ENCODE results near the gene KLHL20. TPM values are rescaled to one million over a fixed set of nuclear protein-coding genes. Genes with fewer than 3 reads are reported as not detected.
"Not testable (repeated sequence)": the region's sequence is repeated elsewhere in the genome, so short reads cannot be mapped to it uniquely, and the experiment has no call there.

Gene KLHL20
- total RNA-seq, 4 donors from 2014 or later = 7.9 to 39.7 (median 27.8) TPM

DNA sequence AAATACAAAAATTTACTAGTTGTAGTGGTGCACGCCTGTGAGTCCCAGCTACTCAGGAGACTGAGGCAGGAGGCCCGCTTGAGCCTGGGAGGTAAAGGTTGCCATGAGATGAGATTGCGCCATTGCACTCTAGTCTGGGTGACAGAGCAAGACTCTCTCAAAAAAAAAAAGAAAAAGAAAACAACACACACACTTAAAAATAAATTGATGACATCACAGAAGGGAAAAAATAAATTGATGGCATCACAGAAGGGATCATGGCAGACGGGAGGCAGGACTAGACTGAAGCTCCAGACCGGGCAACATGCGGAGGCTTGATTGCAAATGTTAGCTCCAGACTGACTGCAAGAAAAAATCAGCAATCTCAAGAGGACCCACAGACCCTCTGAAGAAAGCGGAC, 43.3 kb downstream of the KLHL20 start:
- Histone ChIP-seq H3K4me1 (no peaks in the 10 kb centered on the region), H3K4me3 (no peak overlapping the region), H3K27ac (no peak overlapping the region), H3K27me3 (no peaks in the 10 kb centered on the region), H3K36me3 (peaks cover 0 to 57% (median 29%) of the 10 kb centered on the region in 4 donors), H3K9me3 (peaks cover 3 to 4% of the 10 kb centered on the region in 2 donors)
- in situ Hi-C loops (cut with MboI; ENCODE audit: low pct_ligation_motif_present in 1 of 4, low pct_unique_long_range_greater_than_20kb in 1 of 4, low sequenced_read_pairs in 3 of 4) (no loop called here), intact Hi-C loops (cut with DNase I; ENCODE audit: low total_unique reads) (no loop called here)
- WGBS, 2 donors (ENCODE audit: low coverage in 1 of 2) = 93 to 95% methylated on average over 6 to 7 of the region's 7 CpGs
- TF ChIP-seq POLR2A (IDR thresholded peaks at IDR 0.05) = no peak
- no peak for TF ChIP-seq POLR2AphosphoS5 (IDR thresholded peaks at IDR 0.05)
- TF ChIP-seq EP300 (IDR thresholded peaks at IDR 0.05; ENCODE audit: low read depth) = no peak
- TF ChIP-seq, protein P1, sequence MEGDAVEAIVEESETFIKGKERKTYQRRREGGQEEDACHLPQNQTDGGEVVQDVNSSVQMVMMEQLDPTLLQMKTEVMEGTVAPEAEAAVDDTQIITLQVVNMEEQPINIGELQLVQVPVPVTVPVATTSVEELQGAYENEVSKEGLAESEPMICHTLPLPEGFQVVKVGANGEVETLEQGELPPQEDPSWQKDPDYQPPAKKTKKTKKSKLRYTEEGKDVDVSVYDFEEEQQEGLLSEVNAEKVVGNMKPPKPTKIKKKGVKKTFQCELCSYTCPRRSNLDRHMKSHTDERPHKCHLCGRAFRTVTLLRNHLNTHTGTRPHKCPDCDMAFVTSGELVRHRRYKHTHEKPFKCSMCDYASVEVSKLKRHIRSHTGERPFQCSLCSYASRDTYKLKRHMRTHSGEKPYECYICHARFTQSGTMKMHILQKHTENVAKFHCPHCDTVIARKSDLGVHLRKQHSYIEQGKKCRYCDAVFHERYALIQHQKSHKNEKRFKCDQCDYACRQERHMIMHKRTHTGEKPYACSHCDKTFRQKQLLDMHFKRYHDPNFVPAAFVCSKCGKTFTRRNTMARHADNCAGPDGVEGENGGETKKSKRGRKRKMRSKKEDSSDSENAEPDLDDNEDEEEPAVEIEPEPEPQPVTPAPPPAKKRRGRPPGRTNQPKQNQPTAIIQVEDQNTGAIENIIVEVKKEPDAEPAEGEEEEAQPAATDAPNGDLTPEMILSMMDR (IDR thresholded peaks at IDR 0.05) = no peak
- no peak for DNase-seq

DNA sequence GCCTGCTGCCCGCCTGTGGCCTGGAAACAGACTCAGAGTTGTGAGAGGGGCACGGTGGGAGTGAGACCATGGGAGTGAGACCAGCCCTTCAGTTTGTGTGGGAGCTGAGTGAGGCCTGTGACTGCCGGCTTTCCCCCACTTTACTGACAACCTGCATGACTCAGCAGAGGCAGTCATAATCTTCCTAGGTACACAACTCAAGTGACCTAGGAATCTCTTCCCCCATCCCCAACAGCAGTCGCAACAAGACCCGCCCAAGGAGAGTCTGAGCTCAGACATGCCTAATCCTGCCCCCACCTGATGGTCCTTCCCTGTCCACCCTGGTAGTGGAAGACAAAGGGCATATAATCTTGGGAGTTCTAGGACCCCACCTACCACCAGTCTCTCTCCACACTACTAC, 44.2 kb downstream of the KLHL20 start:
- no peaks in the 10 kb centered on the region for H3K27me3 ChIP-seq
- DNase-seq = no peak
- peaks cover 0 to 49% (median 24%) of the 10 kb centered on the region in 4 donors for H3K36me3 ChIP-seq
- 93 to 100% methylated on average over 2 to 5 of the region's 5 CpGs for WGBS, 2 donors (ENCODE audit: low coverage in 1 of 2)
- intact Hi-C loops (cut with DNase I; ENCODE audit: low total_unique reads) = no loop called here
- in situ Hi-C loops (cut with MboI; ENCODE audit: low pct_ligation_motif_present in 1 of 4, low pct_unique_long_range_greater_than_20kb in 1 of 4, low sequenced_read_pairs in 3 of 4) = no loop called here
- peaks cover 6 to 10% of the 10 kb centered on the region in 2 donors for H3K9me3 ChIP-seq
- no peak overlapping the region for H3K4me3 ChIP-seq
- TF ChIP-seq EP300 (IDR thresholded peaks at IDR 0.05; ENCODE audit: low read depth) (no peak), POLR2A (IDR thresholded peaks at IDR 0.05) (no peak), POLR2AphosphoS5 (IDR thresholded peaks at IDR 0.05) (no peak)
- TF ChIP-seq, protein P1 (IDR thresholded peaks at IDR 0.05) = no peak
- H3K27ac ChIP-seq = no peak overlapping the region
- no peaks in the 10 kb centered on the region for H3K4me1 ChIP-seq

DNA sequence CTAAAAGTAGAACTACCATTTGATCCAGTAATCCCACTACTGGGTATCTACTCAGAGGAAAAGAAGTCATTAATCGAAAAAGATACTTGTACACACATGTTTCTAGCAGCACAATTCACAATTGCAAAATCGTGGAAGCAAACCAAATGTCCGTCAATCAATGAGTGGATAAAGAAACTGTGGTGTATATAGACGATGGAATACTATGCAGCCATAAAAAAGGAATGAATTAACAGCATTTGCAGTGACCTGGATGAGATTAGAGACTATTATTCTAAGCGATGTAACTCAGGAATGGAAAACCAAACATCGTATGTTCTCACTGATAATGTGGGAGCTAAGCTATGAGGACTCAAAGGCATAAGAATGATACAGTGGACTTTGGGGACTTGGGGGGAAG, 49.5 kb downstream of the KLHL20 start:
- H3K27me3 ChIP-seq; in situ Hi-C loops (cut with MboI; ENCODE audit: low pct_ligation_motif_present in 1 of 4, low pct_unique_long_range_greater_than_20kb in 1 of 4, low sequenced_read_pairs in 3 of 4); H3K4me3 ChIP-seq; DNase-seq; H3K27ac ChIP-seq; H3K4me1 ChIP-seq; intact Hi-C loops (cut with DNase I; ENCODE audit: low total_unique reads): not testable (repeated sequence)
- H3K9me3 ChIP-seq = peaks cover 6 to 13% of the 10 kb centered on the region in 2 donors
- H3K36me3 ChIP-seq = peaks cover 0 to 27% (median 9%) of the 10 kb centered on the region in 4 donors
- 96 to 97% methylated on average over 5 to 6 of the region's 6 CpGs for WGBS, 2 donors (ENCODE audit: low coverage in 1 of 2)

DNA sequence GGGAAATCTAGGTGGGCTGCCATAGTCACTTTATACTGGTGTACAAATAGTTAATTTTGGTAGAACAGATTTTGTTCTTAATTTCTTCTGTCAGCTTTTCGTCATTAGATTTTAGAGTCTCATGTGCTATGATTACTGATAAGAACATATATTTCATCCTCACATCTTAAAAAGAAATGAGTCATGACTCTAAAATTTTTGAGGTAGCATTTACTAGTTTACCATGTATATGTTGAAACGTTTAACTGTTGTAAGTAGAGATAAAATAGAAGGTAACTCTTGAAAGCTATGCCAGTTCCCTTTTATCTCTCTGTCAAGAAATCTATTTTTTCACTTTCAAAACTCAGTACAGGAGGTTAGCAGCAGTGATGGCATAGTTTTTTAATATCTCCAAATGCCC, 53.4 kb downstream of the KLHL20 start:
- H3K27ac ChIP-seq = no peak overlapping the region
- H3K4me1 ChIP-seq = no peaks in the 10 kb centered on the region
- TF ChIP-seq POLR2AphosphoS5 (IDR thresholded peaks at IDR 0.05) (no peak), EP300 (IDR thresholded peaks at IDR 0.05; ENCODE audit: low read depth) (no peak), POLR2A (IDR thresholded peaks at IDR 0.05) (no peak)
- TF ChIP-seq, protein P1 (IDR thresholded peaks at IDR 0.05) = no peak
- intact Hi-C loops (cut with DNase I; ENCODE audit: low total_unique reads) (no loop called here), in situ Hi-C loops (cut with MboI; ENCODE audit: low pct_ligation_motif_present in 1 of 4, low pct_unique_long_range_greater_than_20kb in 1 of 4, low sequenced_read_pairs in 3 of 4) (no loop called here)
- 71 to 80% methylated on average over 2 of the region's 2 CpGs for WGBS, 2 donors (ENCODE audit: low coverage in 1 of 2)
- no peaks in the 10 kb centered on the region for H3K27me3 ChIP-seq
- peaks cover 0 to 32% (median 7%) of the 10 kb centered on the region in 4 donors for H3K36me3 ChIP-seq
- H3K9me3 ChIP-seq = peaks cover under 1 to 10% of the 10 kb centered on the region in 2 donors
- DNase-seq = no peak
- no peak overlapping the region for H3K4me3 ChIP-seq

DNA sequence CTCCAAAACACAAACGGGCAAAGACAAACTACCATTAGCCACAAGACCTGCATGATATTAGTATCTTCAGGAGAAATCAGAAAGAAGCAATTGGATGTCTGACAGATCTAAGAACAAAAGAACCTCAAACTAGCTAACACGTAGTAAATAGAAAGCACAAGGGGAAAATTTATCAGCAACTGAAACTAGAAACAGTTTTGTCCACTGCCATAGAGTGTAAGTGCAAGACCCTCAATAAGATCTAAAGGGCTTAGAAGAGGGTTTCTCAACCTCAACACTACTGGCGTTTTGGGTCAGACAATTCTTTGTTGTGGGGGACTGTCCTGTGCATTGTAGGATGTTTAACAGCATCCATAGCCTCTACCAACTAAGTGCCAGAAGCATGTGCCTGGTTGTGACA, 54.0 kb downstream of the KLHL20 start:
- WGBS, 2 donors (ENCODE audit: low coverage in 1 of 2) = 90 to 94% methylated on average over 2 to 3 of the region's 3 CpGs
- H3K4me3 ChIP-seq = no peak overlapping the region
- H3K27me3 ChIP-seq = no peaks in the 10 kb centered on the region

DNA sequence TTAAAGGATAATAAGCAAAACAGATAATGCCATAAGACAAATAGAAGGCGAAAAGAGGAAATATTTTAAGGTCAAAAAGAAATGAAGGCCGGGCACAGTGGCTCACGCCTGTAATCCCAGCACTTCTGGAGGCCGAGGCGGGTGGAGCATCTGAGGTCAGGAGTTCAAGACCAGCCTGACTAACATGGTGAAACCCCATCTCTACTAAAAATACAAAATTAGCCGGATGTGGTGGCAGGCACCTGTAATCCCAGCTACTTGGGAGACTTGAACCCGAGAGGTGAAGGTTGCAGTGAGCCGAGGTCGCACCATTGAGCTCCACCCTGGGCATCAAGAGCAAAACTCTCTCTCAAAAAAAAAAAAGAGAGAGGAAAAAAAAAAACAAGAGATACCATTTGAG, 55.5 kb downstream of the KLHL20 start:
- intact Hi-C loops (cut with DNase I; ENCODE audit: low total_unique reads); H3K4me3 ChIP-seq; H3K27ac ChIP-seq; DNase-seq; H3K9me3 ChIP-seq; H3K4me1 ChIP-seq; in situ Hi-C loops (cut with MboI; ENCODE audit: low pct_ligation_motif_present in 1 of 4, low pct_unique_long_range_greater_than_20kb in 1 of 4, low sequenced_read_pairs in 3 of 4); H3K27me3 ChIP-seq: not testable (repeated sequence)
- peaks cover 0 to 41% (median 10%) of the 10 kb centered on the region in 4 donors for H3K36me3 ChIP-seq
- 88 to 90% methylated on average over 5 to 9 of the region's 9 CpGs for WGBS, 2 donors (ENCODE audit: low coverage in 1 of 2)

More for the DNA sequence above, 54.0 kb downstream of the KLHL20 start:
- TF ChIP-seq POLR2A (IDR thresholded peaks at IDR 0.05) (no peak), EP300 (IDR thresholded peaks at IDR 0.05; ENCODE audit: low read depth) (no peak), POLR2AphosphoS5 (IDR thresholded peaks at IDR 0.05) (no peak)
- TF ChIP-seq, protein P1 (IDR thresholded peaks at IDR 0.05) = no peak
- no peak overlapping the region for H3K27ac ChIP-seq
- intact Hi-C loops (cut with DNase I; ENCODE audit: low total_unique reads) (no loop called here), in situ Hi-C loops (cut with MboI; ENCODE audit: low pct_ligation_motif_present in 1 of 4, low pct_unique_long_range_greater_than_20kb in 1 of 4, low sequenced_read_pairs in 3 of 4) (no loop called here)
- peaks cover 0 to 4% of the 10 kb centered on the region in 2 donors for H3K9me3 ChIP-seq
- no peak for DNase-seq
- no peaks in the 10 kb centered on the region for H3K4me1 ChIP-seq
- H3K36me3 ChIP-seq = peaks cover 0 to 32% (median 7%) of the 10 kb centered on the region in 4 donors

Measured in transverse colon (tissue), 4 donors.